ENCODE measurements around the gene SIRT1. TPM values are rescaled to one million over a fixed set of nuclear protein-coding genes. Genes with fewer than 3 reads are reported as not detected.

The SIRT1 gene
- total and polyA plus RNA-seq, 10 of the 15 experiments (the other 5 are each of a cell fraction or from before 2014, with no cell fraction given): 3.6 to 14.2 (median 10.2) TPM

DNA sequence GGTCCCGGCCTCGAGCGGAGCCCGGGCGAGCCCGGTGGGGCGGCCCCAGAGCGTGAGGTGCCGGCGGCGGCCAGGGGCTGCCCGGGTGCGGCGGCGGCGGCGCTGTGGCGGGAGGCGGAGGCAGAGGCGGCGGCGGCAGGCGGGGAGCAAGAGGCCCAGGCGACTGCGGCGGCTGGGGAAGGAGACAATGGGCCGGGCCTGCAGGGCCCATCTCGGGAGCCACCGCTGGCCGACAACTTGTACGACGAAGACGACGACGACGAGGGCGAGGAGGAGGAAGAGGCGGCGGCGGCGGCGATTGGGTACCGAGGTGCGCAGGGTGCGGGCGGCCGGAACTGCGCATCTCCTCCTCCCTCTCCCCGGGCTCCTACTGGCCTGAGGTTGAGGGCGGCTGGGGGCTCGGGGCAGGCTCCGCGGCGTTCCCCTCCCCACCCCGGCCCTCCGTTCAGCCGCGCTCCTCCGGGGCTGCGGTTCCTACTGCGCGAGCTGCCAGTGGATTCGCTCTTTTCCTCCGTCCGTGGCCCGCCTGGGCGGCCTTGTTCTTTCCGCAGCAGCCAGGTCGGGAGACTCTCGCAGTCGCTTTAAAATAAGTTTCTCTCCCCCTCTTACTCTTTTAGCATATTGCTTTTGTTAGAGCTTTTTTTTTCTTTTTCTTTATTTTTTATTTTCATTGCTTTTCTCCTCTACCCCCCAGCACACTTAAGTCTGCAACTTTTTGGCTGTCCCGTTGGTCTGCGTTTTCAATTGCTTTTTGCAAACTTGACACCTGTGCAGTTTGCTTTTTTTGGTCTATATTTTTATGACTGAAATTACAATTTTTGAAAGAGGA, 600 bp downstream of the SIRT1 start:
- Histone ChIP-seq H3K4me2 (ENCODE audit: control insufficient read depth, insufficient read depth) (peak overlapping the region; percentile 54; the same call in 1 of the 2 replicates), H4K20me1 (ENCODE audit: control insufficient read depth, insufficient read depth) (no peaks in the 10 kb centered on the region), H3K27me3 (replicated peaks in 1 of 2; ENCODE audit: control insufficient read depth in 2 of 2, insufficient read depth in 2 of 2, low read length in 1 of 2) (no peaks in the 10 kb centered on the region), H3K9me3 (replicated peaks; ENCODE audit: control insufficient read depth, insufficient read depth, low read length) (no peaks in the 10 kb centered on the region), H3K4me1 (ENCODE audit: control insufficient read depth, insufficient read depth, low read length) (peaks cover 4% of the 10 kb centered on the region), H2AFZ (ENCODE audit: control insufficient read depth, low read depth, low read length) (peak overlapping the region; percentile 66), H3K9ac (ENCODE audit: control insufficient read depth, insufficient read depth, low read length) (peak overlapping the region; percentile 38), H3K36me3 (ENCODE audit: control insufficient read depth in 2 of 2, insufficient read depth in 2 of 2, low read length in 1 of 2) (peaks cover 0 to 3% of the 10 kb centered on the region in 2 experiments; a peak in 1 of 4 replicates), H3K79me2 (ENCODE audit: control insufficient read depth, insufficient read depth, low read length) (peaks cover 32% of the 10 kb centered on the region), H3K27ac (ENCODE audit: control insufficient read depth, insufficient read depth) (peak overlapping the region; percentile 78), H3K4me3 (peak overlapping the region; percentile 93)
- no peak for FAIRE-seq
- ChIA-PET SMC1A (ENCODE audit: uncharacterized antibody, unreplicated experiment) (interaction anchor here (0.6 to 2.0 kb wide), 6 partner anchors 24 to 416 kb away, joined by 3 to 11 read pairs (median 3); no protein-coding TSS in a partner anchor), POLR2A (interaction anchor here (0.5 to 2.0 kb wide), 11 partner anchors 26 to 625 kb away, joined by 3 to 11 read pairs (median 4); no protein-coding TSS in a partner anchor), RAD21 (ENCODE audit: unreplicated experiment) (interaction anchor here (1.0 to 2.1 kb wide), 3 partner anchors 29 to 188 kb away, joined by 3 to 13 read pairs (median 4); no protein-coding TSS in a partner anchor), CTCF (interaction anchor here (1.1 to 2.3 kb wide), 7 partner anchors 29 to 271 kb away, joined by 3 to 15 read pairs (median 4); no protein-coding TSS in a partner anchor)
- peak; percentile 12 for DNase-seq (ENCODE audit: low read depth, low spot score)
- WGBS (ENCODE audit: insufficient coverage, insufficient replicate concordance, low lambda C conversion rate, missing lambda C conversion rate): 1% methylated on average over 72 of the region's 73 CpGs
- intact Hi-C loops (cut with micrococcal nuclease; ENCODE audit: unreplicated experiment): loop anchor here (5.0 to 10.0 kb wide), 2 partner anchors 190 to 447 kb away; partner anchors contain the start of genes HERC4, HNRNPH3 and PBLD
- ATAC-seq: peak; percentile 83
- BruUV-seq (replicated peaks): TSS peak; percentile 70
- in situ Hi-C loops (cut with MboI): loop anchor here (5.0 kb wide), 1 partner anchor 447 kb away; the partner anchor contains the start of genes HNRNPH3 and PBLD
- TF ChIP-seq CBFB (IDR thresholded peaks at IDR 0.05; ENCODE audit: low read depth) (no peak), SUZ12 (IDR thresholded peaks at IDR 0.05; ENCODE audit: unreplicated experiment) (no peak), POLR2A (IDR thresholded peaks at IDR 0.05; ENCODE audit: low read depth, low read length) (peak; percentile 71), ZZZ3 (IDR thresholded peaks at IDR 0.05; ENCODE audit: control insufficient read depth, insufficient read length, low read depth) (no peak), SMAD1 (IDR thresholded peaks at IDR 0.05; ENCODE audit: low read depth, partially characterized antibody) (no peak), ATF7 (IDR thresholded peaks at IDR 0.05; ENCODE audit: low read depth) (no peak), HCFC1 (IDR thresholded peaks at IDR 0.05; ENCODE audit: low read length) (no peak), SPI1 (IDR thresholded peaks at IDR 0.05; ENCODE audit: borderline replicate concordance, insufficient read depth, low read depth, low read length) (0 out of 2 replicates have a peak, but pooled peaks have one; percentile 10), FOXM1 (IDR thresholded peaks at IDR 0.05; ENCODE audit: low read depth, low read length) (no peak), SUPT20H (IDR thresholded peaks at IDR 0.05; ENCODE audit: borderline replicate concordance, control insufficient read depth, low read depth, low read length) (no peak), NFYB (IDR thresholded peaks at IDR 0.05; ENCODE audit: insufficient read depth, low read depth, low read length) (peak; percentile 31; the same call in 1 of the 2 replicates), NBN (IDR thresholded peaks at IDR 0.05) (no peak; the same call in 1 of the 2 replicates), RELA (IDR thresholded peaks at IDR 0.05; ENCODE audit: borderline replicate concordance, partially characterized antibody) (peak; percentile 8), REST (IDR thresholded peaks at IDR 0.05; ENCODE audit: low read depth, low read length) (no peak), IKZF2 (IDR thresholded peaks at IDR 0.05) (no peak), EZH2 (IDR thresholded peaks at IDR 0.05; ENCODE audit: borderline replicate concordance, control insufficient read depth, low read depth, low read length) (no peak), TAF1 (IDR thresholded peaks at IDR 0.05; ENCODE audit: borderline replicate concordance, low read depth, low read length) (no peak)
- TF ChIP-seq, protein P1, sequence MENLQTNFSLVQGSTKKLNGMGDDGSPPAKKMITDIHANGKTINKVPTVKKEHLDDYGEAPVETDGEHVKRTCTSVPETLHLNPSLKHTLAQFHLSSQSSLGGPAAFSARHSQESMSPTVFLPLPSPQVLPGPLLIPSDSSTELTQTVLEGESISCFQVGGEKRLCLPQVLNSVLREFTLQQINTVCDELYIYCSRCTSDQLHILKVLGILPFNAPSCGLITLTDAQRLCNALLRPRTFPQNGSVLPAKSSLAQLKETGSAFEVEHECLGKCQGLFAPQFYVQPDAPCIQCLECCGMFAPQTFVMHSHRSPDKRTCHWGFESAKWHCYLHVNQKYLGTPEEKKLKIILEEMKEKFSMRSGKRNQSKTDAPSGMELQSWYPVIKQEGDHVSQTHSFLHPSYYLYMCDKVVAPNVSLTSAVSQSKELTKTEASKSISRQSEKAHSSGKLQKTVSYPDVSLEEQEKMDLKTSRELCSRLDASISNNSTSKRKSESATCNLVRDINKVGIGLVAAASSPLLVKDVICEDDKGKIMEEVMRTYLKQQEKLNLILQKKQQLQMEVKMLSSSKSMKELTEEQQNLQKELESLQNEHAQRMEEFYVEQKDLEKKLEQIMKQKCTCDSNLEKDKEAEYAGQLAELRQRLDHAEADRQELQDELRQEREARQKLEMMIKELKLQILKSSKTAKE (IDR thresholded peaks at IDR 0.05; ENCODE audit: low read depth, poor library complexity, severe bottlenecking): no peak
